Loucy (cell line): ENCODE measurements around the gene JOSD2.

Experiments used
- H2AFZ ChIP-seq: fragments of 200-600 bp; sonication (generic); 2 replicates; pipeline ENCODE4 v1.6.0; 2016; ENCODE audit warnings: antibody characterized with exemption, mild to moderate bottlenecking, low read length, moderate library complexity
- H3F3A ChIP-seq: fragments of 200-600 bp; 2 replicates; pipeline ENCODE4 v1.6.0; 2016; ENCODE audit warnings: antibody characterized with exemption, low read depth, mild to moderate bottlenecking
- H3K27me3 ChIP-seq: fragments of 200-600 bp; sonication (generic); 2 replicates; pipeline ENCODE4 v1.6.1; 2014; ENCODE audit warnings: low read length, mild to moderate bottlenecking; ENCODE audit not compliant: insufficient read depth, poor library complexity, severe bottlenecking
- H3K36me3 ChIP-seq: fragments of 200-600 bp; sonication (generic); 2 replicates; pipeline ENCODE4 v1.6.1; 2016; ENCODE audit warnings: low read length; ENCODE audit not compliant: insufficient read depth
- H3K4me1 ChIP-seq: fragments of 200-600 bp; sonication (generic); 2 replicates; pipeline ENCODE4 v1.5.1; 2014; ENCODE audit warnings: low read length, mild to moderate bottlenecking; ENCODE audit not compliant: insufficient read depth, poor library complexity, severe bottlenecking
- H3K4me2 ChIP-seq: fragments of 200-600 bp; sonication (generic); 2 replicates; pipeline ENCODE4 v1.6.0; 2014; ENCODE audit warnings: antibody characterized with exemption, low read length, low read depth, mild to moderate bottlenecking; ENCODE audit not compliant: poor library complexity, severe bottlenecking
- H3K4me3 ChIP-seq: fragments of 200-600 bp; sonication (generic); 2 replicates; pipeline ENCODE4 v1.5.1; 2014; ENCODE audit warnings: low read length, mild to moderate bottlenecking, mixed read lengths; ENCODE audit not compliant: poor library complexity, severe bottlenecking
- H3K79me2 ChIP-seq: fragments of 200-600 bp; sonication (generic); 2 replicates; pipeline ENCODE4 v1.6.1; 2014; ENCODE audit warnings: low read length; ENCODE audit not compliant: insufficient read depth
- H3K9ac ChIP-seq: fragments of 200-600 bp; sonication (generic); 2 replicates; pipeline ENCODE4 v1.6.0; 2014; ENCODE audit warnings: mild to moderate bottlenecking, low read depth, low read length, moderate library complexity; ENCODE audit not compliant: poor library complexity, severe bottlenecking
- H3K9me2 ChIP-seq: fragments of 200-600 bp; sonication (generic); replicated peaks from 2 replicates; pipeline ENCODE4 v1.6.1; 2016; ENCODE audit warnings: low read depth, low read length, mixed read lengths
- H3K9me3 ChIP-seq: fragments of 200-600 bp; sonication (generic); 2 replicates; pipeline ENCODE4 v1.6.1; 2014; ENCODE audit warnings: mild to moderate bottlenecking, antibody characterized with exemption, low read length, low read depth; ENCODE audit not compliant: insufficient read depth
- H4K20me1 ChIP-seq: fragments of 200-600 bp; sonication (generic); 2 replicates; pipeline ENCODE4 v1.6.0; 2014; ENCODE audit warnings: antibody characterized with exemption, low read length, mild to moderate bottlenecking; ENCODE audit not compliant: insufficient read depth, poor library complexity, severe bottlenecking
- EZH2phosphoT487 ChIP-seq: fragments of 200-600 bp; IDR thresholded peaks from 2 replicates; pipeline ENCODE4 v1.6.1; 2018; ENCODE audit warnings: antibody characterized with exemption, mild to moderate bottlenecking, moderate library complexity, borderline replicate concordance
- TF ChIP-seq, protein P1 (sequence below): fragments of 200-600 bp; sonication (generic); conservative IDR thresholded peaks from 2 replicates; pipeline ENCODE4 v1.5.1; 2014; ENCODE audit warnings: mild to moderate bottlenecking, antibody characterized with exemption, low read length

Gene JOSD2

DNA sequence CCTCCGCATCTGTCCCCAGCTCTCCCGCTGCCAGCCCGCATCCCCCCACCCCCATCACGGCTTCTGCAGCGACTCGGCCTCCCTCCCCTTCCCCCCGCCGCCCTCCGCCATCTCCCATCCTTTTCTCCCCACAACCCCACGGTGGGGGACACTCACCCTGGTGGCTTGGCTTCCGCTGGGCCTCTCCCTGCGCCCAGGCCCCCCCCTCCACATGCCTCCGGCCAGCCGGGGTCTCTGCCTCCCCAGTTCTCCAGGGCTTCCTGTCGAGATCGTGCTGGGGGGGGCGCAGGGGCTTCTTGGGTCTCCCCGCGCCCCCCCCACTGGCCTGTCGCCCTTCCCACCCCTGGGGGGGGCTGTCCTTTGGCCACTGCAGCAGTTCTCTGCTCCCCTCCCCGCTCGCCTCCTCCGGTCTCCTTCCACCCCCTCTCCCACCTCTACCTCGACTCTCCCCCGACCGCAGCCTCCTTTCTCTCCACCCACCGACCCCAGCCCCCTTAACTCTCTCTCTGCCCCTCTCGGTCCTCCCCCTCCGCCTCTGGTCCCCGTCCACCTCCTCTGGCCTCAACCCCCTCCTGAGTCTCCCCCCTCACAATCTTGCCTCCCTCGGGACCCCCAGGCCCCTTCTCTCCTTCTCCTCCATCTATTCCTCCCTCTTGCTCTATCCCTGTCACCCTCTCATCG lies 40.2 kb upstream of the JOSD2 start:
- Histone ChIP-seq H3K4me1 (peaks cover 5% of the 10 kb centered on the region), H3K4me3 (no peak overlapping the region), H3K9ac (no peak overlapping the region), H3K36me3 (no peaks in the 10 kb centered on the region), H3K4me2 (no peak overlapping the region), H2AFZ (no peak overlapping the region), H3K9me3 (no peaks in the 10 kb centered on the region), H3F3A (no peaks in the 10 kb centered on the region), H4K20me1 (no peaks in the 10 kb centered on the region), H3K9me2 (no peaks in the 10 kb centered on the region), H3K27me3 (no peaks in the 10 kb centered on the region), H3K79me2 (no peaks in the 10 kb centered on the region)
- TF ChIP-seq, protein P1, sequence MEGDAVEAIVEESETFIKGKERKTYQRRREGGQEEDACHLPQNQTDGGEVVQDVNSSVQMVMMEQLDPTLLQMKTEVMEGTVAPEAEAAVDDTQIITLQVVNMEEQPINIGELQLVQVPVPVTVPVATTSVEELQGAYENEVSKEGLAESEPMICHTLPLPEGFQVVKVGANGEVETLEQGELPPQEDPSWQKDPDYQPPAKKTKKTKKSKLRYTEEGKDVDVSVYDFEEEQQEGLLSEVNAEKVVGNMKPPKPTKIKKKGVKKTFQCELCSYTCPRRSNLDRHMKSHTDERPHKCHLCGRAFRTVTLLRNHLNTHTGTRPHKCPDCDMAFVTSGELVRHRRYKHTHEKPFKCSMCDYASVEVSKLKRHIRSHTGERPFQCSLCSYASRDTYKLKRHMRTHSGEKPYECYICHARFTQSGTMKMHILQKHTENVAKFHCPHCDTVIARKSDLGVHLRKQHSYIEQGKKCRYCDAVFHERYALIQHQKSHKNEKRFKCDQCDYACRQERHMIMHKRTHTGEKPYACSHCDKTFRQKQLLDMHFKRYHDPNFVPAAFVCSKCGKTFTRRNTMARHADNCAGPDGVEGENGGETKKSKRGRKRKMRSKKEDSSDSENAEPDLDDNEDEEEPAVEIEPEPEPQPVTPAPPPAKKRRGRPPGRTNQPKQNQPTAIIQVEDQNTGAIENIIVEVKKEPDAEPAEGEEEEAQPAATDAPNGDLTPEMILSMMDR, result no peak
- TF ChIP-seq EZH2phosphoT487, result no peak

DNA sequence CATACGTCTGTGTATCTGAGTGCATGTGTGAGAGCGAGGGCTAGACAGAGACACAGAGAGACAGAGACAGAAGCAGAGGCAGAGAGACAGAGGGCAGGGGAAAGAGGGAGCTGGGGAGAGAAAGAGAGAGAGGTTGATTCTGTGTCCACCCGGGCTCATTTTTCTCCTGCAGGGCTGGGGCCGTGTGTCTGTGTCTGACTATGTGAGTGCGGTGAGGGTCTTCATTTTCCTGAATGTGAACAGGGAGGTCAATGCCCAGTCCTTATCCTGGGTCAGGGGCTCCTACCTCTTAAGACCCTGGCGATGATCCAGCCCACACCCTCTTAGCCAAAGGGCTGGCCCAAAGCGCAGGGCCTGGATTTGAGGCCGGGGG lies 39.6 kb upstream of the JOSD2 start:
- Histone ChIP-seq H4K20me1 (no peaks in the 10 kb centered on the region), H3K79me2 (no peaks in the 10 kb centered on the region), H2AFZ (no peak overlapping the region), H3K4me3 (no peak overlapping the region), H3K27me3 (no peaks in the 10 kb centered on the region), H3K4me2 (no peak overlapping the region), H3K9ac (no peak overlapping the region), H3K4me1 (no peaks in the 10 kb centered on the region), H3K9me3 (no peaks in the 10 kb centered on the region), H3K36me3 (no peaks in the 10 kb centered on the region), H3F3A (no peaks in the 10 kb centered on the region), H3K9me2 (no peaks in the 10 kb centered on the region)
- TF ChIP-seq, protein P1, result no peak

DNA sequence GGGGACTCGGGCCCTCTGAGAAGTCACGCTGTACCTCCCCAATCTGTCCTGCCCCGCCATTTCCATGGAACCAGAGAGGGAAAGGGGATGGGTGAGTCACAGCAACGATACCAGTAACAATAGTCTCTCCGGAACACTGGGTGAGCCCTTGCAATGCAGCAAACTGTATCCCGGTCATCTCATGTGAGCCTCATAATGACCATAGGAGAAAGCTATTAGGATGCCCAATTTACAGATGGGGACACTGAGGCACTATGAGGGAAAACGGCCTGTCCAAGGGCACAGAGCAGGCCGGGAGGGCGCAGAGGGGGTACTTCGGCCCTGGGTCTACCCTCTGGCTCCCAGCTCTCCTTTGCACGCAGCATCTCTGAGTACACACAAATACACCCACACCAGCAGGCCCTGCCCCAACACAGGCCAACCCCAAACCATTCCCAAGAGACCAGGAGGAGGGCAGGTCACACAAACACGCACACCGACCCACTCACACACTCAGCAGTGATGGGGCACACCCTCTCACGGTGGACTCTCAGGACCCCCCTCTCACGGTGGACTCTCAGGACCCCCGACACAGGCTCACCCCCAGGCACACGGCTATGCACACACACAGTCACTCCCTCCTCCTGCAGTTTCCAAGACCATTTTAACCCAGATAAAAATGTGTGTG lies 39.1 kb upstream of the JOSD2 start:
- Histone ChIP-seq H3K4me2 (no peak overlapping the region), H4K20me1 (no peaks in the 10 kb centered on the region), H3F3A (no peaks in the 10 kb centered on the region), H3K79me2 (no peaks in the 10 kb centered on the region), H3K36me3 (no peaks in the 10 kb centered on the region), H3K4me1 (no peaks in the 10 kb centered on the region), H3K9ac (no peak overlapping the region), H3K9me2 (no peaks in the 10 kb centered on the region), H2AFZ (no peak overlapping the region), H3K4me3 (no peak overlapping the region), H3K27me3 (no peaks in the 10 kb centered on the region), H3K9me3 (no peaks in the 10 kb centered on the region)
- TF ChIP-seq EZH2phosphoT487, result no peak
- TF ChIP-seq, protein P1, result no peak
